HEK293 (cell line): ENCODE measurements around the gene ZSWIM4.
A peak's percentile ranks its signal among the peaks of the same experiment; 100 is the strongest.

Source experiments
- BCL11A ChIP-seq: fragments of 450-650 bp; formaldehyde crosslinking; IDR thresholded peaks from 2 replicates; pipeline ENCODE4 v1.5.1; 2016; ENCODE audit warnings: low read depth, missing biosample characterization, missing genetic modification characterization
- GLIS2 ChIP-seq: fragments of 450-650 bp; formaldehyde crosslinking; IDR thresholded peaks from 2 replicates; pipeline ENCODE4 v1.5.1; 2016; ENCODE audit warnings: missing biosample characterization, missing genetic modification characterization
- RBAK ChIP-seq: fragments of 450-650 bp; formaldehyde crosslinking; IDR thresholded peaks from 2 replicates; pipeline ENCODE4 v1.5.1; 2016; ENCODE audit warnings: missing biosample characterization, missing genetic modification characterization
- REST ChIP-seq: fragments of 450-650 bp; formaldehyde crosslinking; IDR thresholded peaks from 2 replicates; pipeline ENCODE4 v1.5.1; 2016; ENCODE audit warnings: missing biosample characterization, missing genetic modification characterization
- SP2 ChIP-seq: fragments of 450-650 bp; formaldehyde crosslinking; IDR thresholded peaks from 2 replicates; pipeline ENCODE4 v1.5.1; 2016; ENCODE audit warnings: missing biosample characterization, missing genetic modification characterization
- WT1 ChIP-seq: fragments of 450-650 bp; formaldehyde crosslinking; IDR thresholded peaks from 2 replicates; pipeline ENCODE4 v1.5.1; 2016; ENCODE audit warnings: missing biosample characterization, missing genetic modification characterization
- ZBTB11 ChIP-seq: fragments of 450-650 bp; formaldehyde crosslinking; conservative IDR thresholded peaks from 2 replicates; pipeline ENCODE4 v1.5.1; 2016; ENCODE audit warnings: low read depth, missing biosample characterization, missing genetic modification characterization
- ZBTB48 ChIP-seq: fragments of 450-650 bp; formaldehyde crosslinking; IDR thresholded peaks from 2 replicates; pipeline ENCODE4 v1.5.1; 2016; ENCODE audit warnings: missing biosample characterization, missing genetic modification characterization
- ZEB2 ChIP-seq: fragments of 450-650 bp; formaldehyde crosslinking; IDR thresholded peaks from 2 replicates; pipeline ENCODE4 v1.5.1; 2016; ENCODE audit warnings: missing biosample characterization, missing genetic modification characterization
- ZFHX2 ChIP-seq: fragments of 450-650 bp; formaldehyde crosslinking; conservative IDR thresholded peaks from 2 replicates; pipeline ENCODE4 v1.5.1; 2016; ENCODE audit warnings: missing biosample characterization, missing genetic modification characterization
- ZFP69B ChIP-seq: fragments of 450-650 bp; formaldehyde crosslinking; IDR thresholded peaks from 2 replicates; pipeline ENCODE4 v1.5.1; 2016; ENCODE audit warnings: missing biosample characterization, missing genetic modification characterization
- ZIC2 ChIP-seq: fragments of 450-650 bp; formaldehyde crosslinking; IDR thresholded peaks from 2 replicates; pipeline ENCODE4 v1.5.1; 2016; ENCODE audit warnings: missing biosample characterization, missing genetic modification characterization
- ZNF221 ChIP-seq: fragments of 450-650 bp; formaldehyde crosslinking; IDR thresholded peaks from 2 replicates; pipeline ENCODE4 v1.5.1; 2017; ENCODE audit warnings: missing biosample characterization, missing genetic modification characterization, borderline replicate concordance
- ZNF26 ChIP-seq: fragments of 450-650 bp; formaldehyde crosslinking; IDR thresholded peaks from 2 replicates; pipeline ENCODE4 v1.5.1; 2016; ENCODE audit warnings: missing biosample characterization, missing genetic modification characterization
- ZNF266 ChIP-seq: fragments of 450-650 bp; formaldehyde crosslinking; IDR thresholded peaks from 2 replicates; pipeline ENCODE4 v1.5.1; 2016; ENCODE audit warnings: missing biosample characterization, missing genetic modification characterization, low read depth
- ZNF280D ChIP-seq: fragments of 450-650 bp; formaldehyde crosslinking; IDR thresholded peaks from 2 replicates; pipeline ENCODE4 v1.5.1; 2016; ENCODE audit warnings: missing biosample characterization, missing genetic modification characterization
- ZNF362 ChIP-seq: fragments of 450-650 bp; formaldehyde crosslinking; IDR thresholded peaks from 2 replicates; pipeline ENCODE4 v1.5.1; 2016; ENCODE audit warnings: missing biosample characterization, missing genetic modification characterization
- ZNF449 ChIP-seq: fragments of 450-650 bp; formaldehyde crosslinking; IDR thresholded peaks from 2 replicates; pipeline ENCODE4 v1.5.1; 2017; ENCODE audit warnings: missing biosample characterization, mild to moderate bottlenecking, missing genetic modification characterization, moderate library complexity
- ZNF521 ChIP-seq: fragments of 450-650 bp; formaldehyde crosslinking; IDR thresholded peaks from 2 replicates; pipeline ENCODE4 v1.5.1; 2017; ENCODE audit warnings: missing biosample characterization, mild to moderate bottlenecking, missing genetic modification characterization
- ZNF530 ChIP-seq: fragments of 450-650 bp; formaldehyde crosslinking; IDR thresholded peaks from 2 replicates; pipeline ENCODE4 v1.5.1; 2016; ENCODE audit warnings: low read depth, missing biosample characterization, missing genetic modification characterization
- ZNF76 ChIP-seq: fragments of 450-650 bp; formaldehyde crosslinking; IDR thresholded peaks from 2 replicates; pipeline ENCODE4; 2016; ENCODE audit warnings: low read depth, missing biosample characterization, missing genetic modification characterization, borderline replicate concordance
- ZNF776 ChIP-seq: fragments of 450-650 bp; formaldehyde crosslinking; IDR thresholded peaks from 2 replicates; pipeline ENCODE4 v1.5.0; 2017; ENCODE audit warnings: missing biosample characterization, missing genetic modification characterization, borderline replicate concordance
- ZNF830 ChIP-seq: fragments of 450-650 bp; IDR thresholded peaks from 2 replicates; pipeline ENCODE4 v1.5.0; 2018; ENCODE audit warnings: missing biosample characterization, missing genetic modification characterization, low read depth, mild to moderate bottlenecking, moderate library complexity

The ZSWIM4 gene

GRCh38 chr19:13764821-13765394 lies 30.3 kb upstream of the ZSWIM4 start (continued):
- TF ChIP-seq ZNF776 (tag by site-specific recombination): no peak
- peak; percentile 12; the same call in 1 of the 2 replicates for TF ChIP-seq GLIS2 (tag by site-specific recombination)
- no peak for TF ChIP-seq ZFHX2 (tag by site-specific recombination)
- no peak for TF ChIP-seq SP2
- no peak for TF ChIP-seq ZNF521 (tag by site-specific recombination)
- TF ChIP-seq ZNF830 (tag by site-specific recombination): no peak
- peak; percentile 74; the same call in 1 of the 2 replicates for TF ChIP-seq ZFP69B (tag by site-specific recombination)
- no peak for TF ChIP-seq ZNF76 (tag by site-specific recombination)
- peak; percentile 29; the same call in 1 of the 2 replicates for TF ChIP-seq ZBTB11 (tag by site-specific recombination)
- TF ChIP-seq ZNF266 (tag by site-specific recombination): no peak
- no peak for TF ChIP-seq ZNF221 (tag by site-specific recombination)
- TF ChIP-seq REST: no peak
- no peak for TF ChIP-seq BCL11A
- peak; percentile 11; the same call in 1 of the 2 replicates for TF ChIP-seq ZNF449 (tag by site-specific recombination)
- TF ChIP-seq ZIC2 (tag by site-specific recombination): no peak
- TF ChIP-seq ZNF26: no peak
- TF ChIP-seq ZBTB48: no peak
- TF ChIP-seq ZEB2 (tag by site-specific recombination): 0 out of 2 replicates have a peak, but pooled peaks have one; percentile 39
- no peak for TF ChIP-seq ZNF530 (tag by site-specific recombination)
- no peak for TF ChIP-seq RBAK
- no peak for TF ChIP-seq ZNF362
- TF ChIP-seq ZNF280D (tag by site-specific recombination): no peak
- 0 out of 2 replicates have a peak, but pooled peaks have one; percentile 33 for TF ChIP-seq WT1 (tag by site-specific recombination)
